HEK293 (cell line): ENCODE data around the gene PNISR.

Source experiments
- GLIS2 ChIP-seq: fragments of 450-650 bp; formaldehyde crosslinking; IDR thresholded peaks from 2 replicates; pipeline ENCODE4 v1.5.1; 2016; ENCODE audit warnings: missing biosample characterization, missing genetic modification characterization
- KLF17 ChIP-seq: fragments of 450-650 bp; formaldehyde crosslinking; IDR thresholded peaks from 2 replicates; pipeline ENCODE4 v1.5.1; 2016; ENCODE audit warnings: missing biosample characterization, missing genetic modification characterization
- RBAK ChIP-seq: fragments of 450-650 bp; formaldehyde crosslinking; IDR thresholded peaks from 2 replicates; pipeline ENCODE4 v1.5.1; 2016; ENCODE audit warnings: missing biosample characterization, missing genetic modification characterization
- SP2 ChIP-seq: fragments of 450-650 bp; formaldehyde crosslinking; IDR thresholded peaks from 2 replicates; pipeline ENCODE4 v1.5.1; 2016; ENCODE audit warnings: missing biosample characterization, missing genetic modification characterization
- SP3 ChIP-seq: fragments of 450-650 bp; formaldehyde crosslinking; IDR thresholded peaks from 2 replicates; pipeline ENCODE4 v1.5.1; 2016; ENCODE audit warnings: missing biosample characterization, missing genetic modification characterization
- YY2 ChIP-seq: fragments of 450-650 bp; formaldehyde crosslinking; IDR thresholded peaks from 2 replicates; pipeline ENCODE4 v1.5.1; 2016; ENCODE audit warnings: missing biosample characterization, missing genetic modification characterization
- ZBTB21 ChIP-seq: fragments of 450-650 bp; formaldehyde crosslinking; IDR thresholded peaks from 2 replicates; pipeline ENCODE4 v1.5.1; 2017; ENCODE audit warnings: missing biosample characterization, missing genetic modification characterization
- ZBTB8A ChIP-seq: fragments of 450-650 bp; formaldehyde crosslinking; IDR thresholded peaks from 2 replicates; pipeline ENCODE4 v1.5.1; 2016; ENCODE audit warnings: missing biosample characterization, missing genetic modification characterization
- ZFP3 ChIP-seq: fragments of 450-650 bp; formaldehyde crosslinking; IDR thresholded peaks from 2 replicates; pipeline ENCODE4 v1.5.1; 2016; ENCODE audit warnings: low read depth, missing biosample characterization, missing genetic modification characterization
- ZNF10 ChIP-seq: fragments of 450-650 bp; formaldehyde crosslinking; IDR thresholded peaks from 2 replicates; pipeline ENCODE4 v1.5.1; 2017; ENCODE audit warnings: missing biosample characterization, missing genetic modification characterization
- ZNF138 ChIP-seq: fragments of 450-650 bp; formaldehyde crosslinking; IDR thresholded peaks from 2 replicates; pipeline ENCODE4 v1.5.1; 2016; ENCODE audit warnings: missing biosample characterization, missing genetic modification characterization, borderline replicate concordance
- ZNF16 ChIP-seq: fragments of 450-650 bp; formaldehyde crosslinking; IDR thresholded peaks from 2 replicates; pipeline ENCODE4 v1.5.1; 2016; ENCODE audit warnings: low read depth, missing biosample characterization, missing genetic modification characterization
- ZNF223 ChIP-seq: fragments of 450-650 bp; formaldehyde crosslinking; IDR thresholded peaks from 2 replicates; pipeline ENCODE4 v1.5.1; 2016; ENCODE audit warnings: missing biosample characterization, missing genetic modification characterization
- ZNF23 ChIP-seq: fragments of 450-650 bp; formaldehyde crosslinking; IDR thresholded peaks from 2 replicates; pipeline ENCODE4 v1.5.1; 2016; ENCODE audit warnings: missing biosample characterization, missing genetic modification characterization, borderline replicate concordance
- ZNF24 ChIP-seq: fragments of 450-650 bp; formaldehyde crosslinking; IDR thresholded peaks from 2 replicates; pipeline ENCODE4 v1.5.1; 2016; ENCODE audit warnings: missing biosample characterization, missing genetic modification characterization
- ZNF266 ChIP-seq: fragments of 450-650 bp; formaldehyde crosslinking; IDR thresholded peaks from 2 replicates; pipeline ENCODE4 v1.5.1; 2016; ENCODE audit warnings: missing biosample characterization, missing genetic modification characterization, low read depth
- ZNF350 ChIP-seq: fragments of 450-650 bp; formaldehyde crosslinking; IDR thresholded peaks from 2 replicates; pipeline ENCODE4 v1.5.0; 2017; ENCODE audit warnings: missing biosample characterization, mild to moderate bottlenecking, missing genetic modification characterization
- ZNF391 ChIP-seq: fragments of 450-650 bp; formaldehyde crosslinking; IDR thresholded peaks from 2 replicates; pipeline ENCODE4 v1.5.1; 2016; ENCODE audit warnings: low read depth, missing biosample characterization, missing genetic modification characterization, borderline replicate concordance
- ZNF398 ChIP-seq: fragments of 450-650 bp; formaldehyde crosslinking; IDR thresholded peaks from 2 replicates; pipeline ENCODE4 v1.5.1; 2017; ENCODE audit warnings: missing biosample characterization, missing genetic modification characterization
- ZNF404 ChIP-seq: fragments of 450-650 bp; formaldehyde crosslinking; IDR thresholded peaks from 2 replicates; pipeline ENCODE4 v1.5.1; 2017; ENCODE audit warnings: missing biosample characterization, missing genetic modification characterization
- ZNF449 ChIP-seq: fragments of 450-650 bp; formaldehyde crosslinking; IDR thresholded peaks from 2 replicates; pipeline ENCODE4 v1.5.1; 2017; ENCODE audit warnings: missing biosample characterization, mild to moderate bottlenecking, missing genetic modification characterization, moderate library complexity
- ZNF501 ChIP-seq: fragments of 450-650 bp; formaldehyde crosslinking; IDR thresholded peaks from 2 replicates; pipeline ENCODE4 v1.5.1; 2016; ENCODE audit warnings: missing biosample characterization, missing genetic modification characterization
- ZNF514 ChIP-seq: fragments of 450-650 bp; formaldehyde crosslinking; IDR thresholded peaks from 2 replicates; pipeline ENCODE4 v1.5.1; 2016; ENCODE audit warnings: missing biosample characterization, missing genetic modification characterization
- ZNF561 ChIP-seq: fragments of 450-650 bp; IDR thresholded peaks from 2 replicates; pipeline ENCODE4 v1.5.1; 2018; ENCODE audit warnings: missing biosample characterization, missing genetic modification characterization, borderline replicate concordance
- ZNF626 ChIP-seq: fragments of 450-650 bp; sonication (Bioruptor Pico); formaldehyde crosslinking; IDR thresholded peaks from 2 replicates; pipeline ENCODE4 v1.5.1; 2018; ENCODE audit warnings: missing biosample characterization, missing genetic modification characterization, inconsistent platforms
- ZNF629 ChIP-seq: fragments of 450-650 bp; formaldehyde crosslinking; IDR thresholded peaks from 2 replicates; pipeline ENCODE4 v1.5.1; 2017; ENCODE audit warnings: missing biosample characterization, missing genetic modification characterization
- ZNF677 ChIP-seq: fragments of 450-650 bp; IDR thresholded peaks from 2 replicates; pipeline ENCODE4 v1.5.0; 2018; ENCODE audit warnings: missing biosample characterization, mild to moderate bottlenecking, missing genetic modification characterization, moderate library complexity
- ZNF76 ChIP-seq: fragments of 450-650 bp; formaldehyde crosslinking; IDR thresholded peaks from 2 replicates; pipeline ENCODE4; 2016; ENCODE audit warnings: low read depth, missing biosample characterization, missing genetic modification characterization, borderline replicate concordance
- ZSCAN30 ChIP-seq: fragments of 450-650 bp; IDR thresholded peaks from 2 replicates; pipeline ENCODE4 v1.5.1; 2018; ENCODE audit warnings: missing biosample characterization, mild to moderate bottlenecking, missing genetic modification characterization, moderate library complexity
- TF ChIP-seq, protein P1 (sequence below): fragments of 450-650 bp; formaldehyde crosslinking; IDR thresholded peaks from 2 replicates; pipeline ENCODE4 v1.5.1; 2016; ENCODE audit warnings: missing biosample characterization, missing genetic modification characterization
- TF ChIP-seq, protein P2 (sequence below): fragments of 450-650 bp; formaldehyde crosslinking; IDR thresholded peaks from 2 replicates; pipeline ENCODE4 v1.5.1; 2016; ENCODE audit warnings: missing biosample characterization, missing genetic modification characterization

PNISR gene

DNA sequence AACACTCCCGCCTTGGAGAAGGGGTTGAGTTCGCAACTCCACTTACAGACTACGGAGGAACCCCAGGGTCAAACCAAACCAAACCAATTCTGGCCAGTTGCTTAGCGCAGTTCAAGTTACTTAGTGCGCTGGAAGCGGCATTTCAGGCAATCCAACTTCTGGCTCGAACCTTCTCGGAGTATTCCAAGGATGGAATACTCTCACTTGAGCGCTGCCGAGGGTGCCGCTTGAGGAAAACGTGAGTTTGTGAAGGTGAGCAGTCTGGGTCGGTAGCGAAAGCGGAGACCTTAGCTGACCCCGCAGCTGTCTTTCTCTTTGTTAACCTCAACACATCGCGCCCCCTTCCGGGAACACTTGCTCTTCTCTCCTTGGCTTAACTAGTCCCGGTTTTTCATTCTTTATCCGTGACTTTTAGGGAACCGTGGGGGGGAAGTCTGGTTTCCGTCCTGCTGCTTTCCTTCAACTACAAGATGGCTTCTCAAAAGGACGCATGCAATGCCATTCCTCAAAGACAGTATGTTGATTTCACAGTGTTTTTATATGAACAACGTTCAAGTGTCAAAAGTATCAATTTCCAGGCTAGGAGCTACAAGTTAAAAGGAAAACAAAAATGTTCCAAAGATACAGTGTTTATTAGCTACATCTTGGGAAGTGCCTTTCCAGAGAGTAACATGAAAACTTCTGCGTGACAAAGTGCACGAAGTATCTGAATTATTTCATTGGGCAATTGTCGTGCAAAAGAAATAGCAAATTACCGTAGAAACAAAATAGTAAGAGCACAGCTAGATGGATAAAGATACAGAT, 741 bp upstream of the PNISR start (continued):
- no peak for TF ChIP-seq ZNF266 (tag by site-specific recombination)
- TF ChIP-seq, protein P1, sequence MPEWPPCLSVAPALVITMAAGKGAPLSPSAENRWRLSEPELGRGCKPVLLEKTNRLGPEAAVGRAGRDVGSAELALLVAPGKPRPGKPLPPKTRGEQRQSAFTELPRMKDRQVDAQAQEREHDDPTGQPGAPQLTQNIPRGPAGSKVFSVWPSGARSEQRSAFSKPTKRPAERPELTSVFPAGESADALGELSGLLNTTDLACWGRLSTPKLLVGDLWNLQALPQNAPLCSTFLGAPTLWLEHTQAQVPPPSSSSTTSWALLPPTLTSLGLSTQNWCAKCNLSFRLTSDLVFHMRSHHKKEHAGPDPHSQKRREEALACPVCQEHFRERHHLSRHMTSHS (tag by site-specific recombination), result no peak
- TF ChIP-seq ZNF16 (tag by site-specific recombination), result no peak
- no peak for TF ChIP-seq ZBTB21 (tag by site-specific recombination)
- peak; percentile 26; the same call in 1 of the 2 replicates for TF ChIP-seq GLIS2
- TF ChIP-seq ZNF23 (tag by site-specific recombination), result no peak
- TF ChIP-seq SP2, result no peak
- TF ChIP-seq ZSCAN30 (tag by site-specific recombination), result peak; percentile 31; the same call in 1 of the 2 replicates
- no peak for TF ChIP-seq YY2
- no peak for TF ChIP-seq ZNF501
- 0 out of 2 replicates have a peak, but pooled peaks have one; percentile 5 for TF ChIP-seq ZNF629 (tag by site-specific recombination)
- TF ChIP-seq ZNF404 (tag by site-specific recombination), result no peak
- no peak for TF ChIP-seq ZNF223 (tag by site-specific recombination)
- TF ChIP-seq ZNF24, result no peak; the same call in 1 of the 2 replicates
- TF ChIP-seq ZNF398, result no peak
- TF ChIP-seq ZNF561 (tag by site-specific recombination), result peak; percentile 53; the same call in 1 of the 2 replicates
- no peak for TF ChIP-seq ZNF677 (tag by site-specific recombination)
- TF ChIP-seq ZNF626 (tag by site-specific recombination), result 0 out of 2 replicates have a peak, but pooled peaks have one; percentile 8
- no peak for TF ChIP-seq SP3 (tag by site-specific recombination)
- no peak for TF ChIP-seq ZNF514 (tag by site-specific recombination)
- TF ChIP-seq ZNF10 (tag by site-specific recombination), result peak; percentile 55; the same call in 1 of the 2 replicates
- no peak for TF ChIP-seq ZNF350 (tag by site-specific recombination)
- TF ChIP-seq ZFP3 (tag by site-specific recombination), result no peak
- TF ChIP-seq, protein P2, sequence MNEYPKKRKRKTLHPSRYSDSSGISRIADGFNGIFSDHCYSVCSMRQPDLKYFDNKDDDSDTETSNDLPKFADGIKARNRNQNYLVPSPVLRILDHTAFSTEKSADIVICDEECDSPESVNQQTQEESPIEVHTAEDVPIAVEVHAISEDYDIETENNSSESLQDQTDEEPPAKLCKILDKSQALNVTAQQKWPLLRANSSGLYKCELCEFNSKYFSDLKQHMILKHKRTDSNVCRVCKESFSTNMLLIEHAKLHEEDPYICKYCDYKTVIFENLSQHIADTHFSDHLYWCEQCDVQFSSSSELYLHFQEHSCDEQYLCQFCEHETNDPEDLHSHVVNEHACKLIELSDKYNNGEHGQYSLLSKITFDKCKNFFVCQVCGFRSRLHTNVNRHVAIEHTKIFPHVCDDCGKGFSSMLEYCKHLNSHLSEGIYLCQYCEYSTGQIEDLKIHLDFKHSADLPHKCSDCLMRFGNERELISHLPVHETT, result peak; percentile 23
- TF ChIP-seq KLF17 (tag by site-specific recombination), result no peak
- no peak for TF ChIP-seq ZNF76 (tag by site-specific recombination)
- no peak for TF ChIP-seq RBAK
- no peak for TF ChIP-seq ZNF449 (tag by site-specific recombination)
- TF ChIP-seq ZBTB8A (tag by site-specific recombination), result no peak
- TF ChIP-seq ZNF391 (tag by site-specific recombination), result no peak
- no peak for TF ChIP-seq ZNF138 (tag by site-specific recombination)
